Kidney epithelial cell (primary cell): ENCODE data around the gene RC3H1. TPM values are rescaled to one million over a fixed set of nuclear protein-coding genes. Genes with fewer than 3 reads are reported as not detected.

Experiments
- DNase-seq: peaks from one replicate; pipeline ENCODE4 v3.0.0-alpha.2; 2010; ENCODE audit warnings: low read depth
- H3K27me3 ChIP-seq: 2 replicates; pipeline ENCODE4 v1.6.0; 2011; ENCODE audit warnings: low read length; ENCODE audit not compliant: control insufficient read depth, insufficient read depth
- H3K36me3 ChIP-seq: 2 replicates; pipeline ENCODE4 v1.5.1; 2011; ENCODE audit warnings: low read length; ENCODE audit not compliant: control insufficient read depth, insufficient read depth
- H3K4me3 ChIP-seq: 2 replicates; pipeline ENCODE4 v1.5.1; 2011; ENCODE audit warnings: low read depth, mild to moderate bottlenecking, control low read depth, low read length
- total RNA-seq: library from RNA; depleted of rRNA; stranded (reverse); fragments of >200 nt; gene quantifications from 2 replicates; pipeline ENCODE4 v1.2.3, GENCODE V29; 2015
- TF ChIP-seq, protein P1 (sequence below): IDR thresholded peaks from 2 replicates; pipeline ENCODE4 v1.5.1; 2011; ENCODE audit warnings: mild to moderate bottlenecking, moderate library complexity, low read length, control low read depth, inconsistent platforms; ENCODE audit not compliant: insufficient read depth, poor library complexity, severe bottlenecking

RC3H1 gene
- total RNA-seq, 1 donor from 2014 or later, result 31.8 TPM

GRCh38 chr1:174031099-174031498 is 8.9 kb upstream of the RC3H1 start:
- TF ChIP-seq, protein P1, sequence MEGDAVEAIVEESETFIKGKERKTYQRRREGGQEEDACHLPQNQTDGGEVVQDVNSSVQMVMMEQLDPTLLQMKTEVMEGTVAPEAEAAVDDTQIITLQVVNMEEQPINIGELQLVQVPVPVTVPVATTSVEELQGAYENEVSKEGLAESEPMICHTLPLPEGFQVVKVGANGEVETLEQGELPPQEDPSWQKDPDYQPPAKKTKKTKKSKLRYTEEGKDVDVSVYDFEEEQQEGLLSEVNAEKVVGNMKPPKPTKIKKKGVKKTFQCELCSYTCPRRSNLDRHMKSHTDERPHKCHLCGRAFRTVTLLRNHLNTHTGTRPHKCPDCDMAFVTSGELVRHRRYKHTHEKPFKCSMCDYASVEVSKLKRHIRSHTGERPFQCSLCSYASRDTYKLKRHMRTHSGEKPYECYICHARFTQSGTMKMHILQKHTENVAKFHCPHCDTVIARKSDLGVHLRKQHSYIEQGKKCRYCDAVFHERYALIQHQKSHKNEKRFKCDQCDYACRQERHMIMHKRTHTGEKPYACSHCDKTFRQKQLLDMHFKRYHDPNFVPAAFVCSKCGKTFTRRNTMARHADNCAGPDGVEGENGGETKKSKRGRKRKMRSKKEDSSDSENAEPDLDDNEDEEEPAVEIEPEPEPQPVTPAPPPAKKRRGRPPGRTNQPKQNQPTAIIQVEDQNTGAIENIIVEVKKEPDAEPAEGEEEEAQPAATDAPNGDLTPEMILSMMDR, result no peak
- H3K4me3 ChIP-seq, result no peak overlapping the region
- no peaks in the 10 kb centered on the region for H3K27me3 ChIP-seq
- H3K36me3 ChIP-seq, result no peaks in the 10 kb centered on the region
- no peak for DNase-seq

DNA sequence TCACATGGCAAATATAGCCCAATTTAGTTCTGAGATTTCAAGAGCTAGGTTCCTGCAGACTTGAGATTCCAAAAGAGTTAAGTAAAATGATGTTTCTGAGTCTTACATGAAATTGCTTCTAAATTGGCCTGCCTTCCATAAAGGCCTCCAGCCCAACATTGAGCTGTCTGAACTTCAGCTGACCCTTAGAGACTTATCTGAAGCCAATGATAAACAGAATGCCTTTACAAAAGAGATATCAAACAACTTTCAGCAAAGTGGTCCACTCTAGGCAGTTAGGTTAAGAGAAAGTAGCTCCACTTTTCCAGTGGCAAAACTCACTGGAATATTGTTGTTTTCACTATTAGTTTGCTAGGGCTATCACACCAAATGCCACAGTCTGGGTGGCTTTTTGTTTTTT is 6.3 kb upstream of the RC3H1 start:
- H3K4me3 ChIP-seq, result no peak overlapping the region
- H3K36me3 ChIP-seq, result no peaks in the 10 kb centered on the region
- H3K27me3 ChIP-seq, result no peaks in the 10 kb centered on the region
- TF ChIP-seq, protein P1, result no peak
- no peak for DNase-seq

DNA sequence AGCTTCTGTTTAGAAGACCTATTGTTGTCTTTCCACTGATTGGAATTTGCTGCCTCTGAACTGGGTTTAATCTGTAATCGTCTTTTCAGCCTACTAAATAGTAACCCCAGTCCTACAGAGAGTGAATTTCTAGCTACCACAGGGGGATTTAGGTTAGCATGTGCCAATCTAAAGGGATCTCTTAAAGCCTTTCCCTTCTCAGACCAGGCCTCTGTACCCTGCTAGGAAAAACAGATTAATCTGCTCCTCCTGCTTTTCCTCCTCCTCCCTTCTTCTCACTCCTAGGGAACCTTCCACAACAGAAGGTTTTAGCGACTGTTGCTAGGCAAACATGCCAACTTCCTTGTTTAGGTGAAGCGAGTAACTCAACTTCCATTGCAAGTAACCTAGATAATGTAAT is 1.3 kb upstream of the RC3H1 start:
- no peaks in the 10 kb centered on the region for H3K27me3 ChIP-seq
- H3K4me3 ChIP-seq, result no peak overlapping the region
- peak; percentile 68 for DNase-seq
- TF ChIP-seq, protein P1, result no peak
- H3K36me3 ChIP-seq, result no peaks in the 10 kb centered on the region

DNA sequence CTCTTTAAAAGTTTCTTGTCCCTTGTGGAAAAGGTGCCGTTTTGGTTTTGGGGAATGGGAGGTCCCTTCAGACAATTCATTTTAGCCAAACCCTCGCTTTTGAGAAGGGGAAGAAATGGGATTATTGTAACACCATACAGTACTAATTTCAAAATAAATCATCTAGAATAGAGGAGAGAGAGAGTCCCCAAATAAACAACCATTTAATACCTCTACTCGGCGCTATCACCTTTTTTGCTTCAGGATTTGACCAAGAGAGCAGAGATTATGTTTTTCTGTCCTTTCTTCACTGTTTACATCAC is 770 bp upstream of the RC3H1 start:
- TF ChIP-seq, protein P1, result no peak

DNA sequence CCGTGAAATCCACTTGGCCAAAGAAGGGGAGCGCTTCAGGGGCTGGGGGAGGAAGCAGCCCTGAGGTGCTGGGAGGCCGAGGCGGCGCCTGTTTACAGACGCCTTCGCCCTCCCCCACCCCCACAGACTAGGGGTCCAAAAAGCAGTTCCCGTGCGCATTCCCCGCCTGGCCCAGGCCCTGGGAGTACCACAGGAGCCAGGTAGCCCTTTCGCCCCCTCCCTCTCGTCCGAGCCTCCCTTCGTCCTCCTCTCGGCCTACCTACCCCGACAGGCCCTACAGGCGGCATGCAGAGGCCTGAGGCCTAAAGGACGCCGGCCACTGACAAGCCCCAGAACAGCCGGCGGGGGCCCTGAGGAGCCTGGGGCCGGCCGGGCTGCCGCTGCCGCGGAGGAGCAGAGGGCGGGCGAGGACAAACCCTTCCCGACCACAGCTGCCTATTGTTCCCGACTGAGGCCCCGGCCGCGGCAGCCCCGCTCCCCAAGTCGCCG is 522 bp downstream of the RC3H1 start:
- TF ChIP-seq, protein P1, result no peak
- Histone ChIP-seq H3K27me3 (no peaks in the 10 kb centered on the region), H3K4me3 (peak overlapping the region; percentile 79), H3K36me3 (no peaks in the 10 kb centered on the region)
- no peak for DNase-seq

More for the DNA sequence above, 770 bp upstream of the RC3H1 start:
- Histone ChIP-seq H3K4me3 (no peak overlapping the region), H3K27me3 (no peaks in the 10 kb centered on the region), H3K36me3 (no peaks in the 10 kb centered on the region)
- DNase-seq, result no peak

DNA sequence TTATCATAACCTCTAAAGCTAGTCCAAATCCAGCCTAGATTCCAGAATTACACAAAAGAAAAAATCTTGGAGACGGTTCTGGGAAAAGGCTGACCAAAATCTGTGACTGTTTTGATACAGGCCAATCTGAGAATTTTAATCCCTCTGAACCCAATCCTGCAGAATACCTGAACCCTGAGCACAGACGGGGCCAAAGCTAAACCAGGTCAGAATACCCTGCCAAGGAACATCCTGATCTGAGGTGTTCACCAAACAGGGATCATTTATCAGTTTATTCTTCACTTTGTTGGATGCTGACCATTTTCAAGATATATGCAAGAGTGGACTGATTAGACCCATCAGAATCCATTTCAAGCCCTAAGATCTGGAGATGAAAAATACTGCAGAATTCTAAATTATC is 3.6 kb downstream of the RC3H1 start:
- H3K4me3 ChIP-seq, result no peak overlapping the region
- no peak for DNase-seq
- H3K27me3 ChIP-seq, result no peaks in the 10 kb centered on the region
- TF ChIP-seq, protein P1, result no peak
- no peaks in the 10 kb centered on the region for H3K36me3 ChIP-seq
